Gastrocnemius medialis (tissue), 4 donors: ENCODE results near the gene NME2.

Source experiments
- CTCF ChIP-seq, 5 experiments: fragments of 450-650 bp in 3 of 5; fragments of 200-600 bp in 2 of 5; sonication (generic) in 2 of 5; IDR thresholded peaks in 4 of 5; conservative IDR thresholded peaks in 1 of 5; 1 replicate in 4 of 5; 2 replicates in 1 of 5; pipeline ENCODE4 v1.5.1; 2016 to 2019; ENCODE audit warnings: antibody characterized with exemption in 5 of 5, mild to moderate bottlenecking in 3 of 5, moderate library complexity in 3 of 5
- POLR2A ChIP-seq, 2 donors: fragments of 450-650 bp; IDR thresholded peaks; one replicate each; pipeline ENCODE4 v1.6.1; 2017; ENCODE audit warnings: antibody characterized with exemption in 2 of 2, mild to moderate bottlenecking in 2 of 2, moderate library complexity in 2 of 2

- TF ChIP-seq CTCF (IDR thresholded peaks at IDR 0.05 in 4 of 5, conservative IDR thresholded peaks at IDR 0.05 in 1 of 5) (no peak), POLR2A (IDR thresholded peaks at IDR 0.05) (no peak)
Observed at GRCh38 chr17:51124640-51125503, 41.3 kb upstream of the NME2 start.
